H9 (cell line): ENCODE measurements around the gene MS4A10. TPM values are rescaled to one million over a fixed set of nuclear protein-coding genes. Genes with fewer than 3 reads are reported as not detected.

ENCODE experiments used
- DNase-seq: peaks from one replicate; pipeline ENCODE4 v3.0.0-alpha.2; 2017
- H2AFZ ChIP-seq: one replicate; pipeline ENCODE4 v1.6.1; 2013; ENCODE audit warnings: mild to moderate bottlenecking, low read length, control low read depth, moderate library complexity
- H2AK5ac ChIP-seq: 2 replicates; pipeline ENCODE4 v1.6.1; 2013; ENCODE audit warnings: low read length, control low read depth, mixed read lengths; ENCODE audit not compliant: insufficient read length
- H2BK120ac ChIP-seq: one replicate; pipeline ENCODE4 v1.6.1; 2013; ENCODE audit warnings: low read depth, mild to moderate bottlenecking, low read length, control low read depth, inconsistent platforms; ENCODE audit not compliant: poor library complexity, severe bottlenecking
- H2BK12ac ChIP-seq: 2 replicates; pipeline ENCODE4 v1.6.1; 2013; ENCODE audit warnings: low read length, control low read depth, mixed read lengths, low read depth; ENCODE audit not compliant: insufficient read length
- H2BK15ac ChIP-seq: 2 replicates; pipeline ENCODE4 v1.6.1; 2013; ENCODE audit warnings: low read depth, low read length, control low read depth
- H2BK20ac ChIP-seq: one replicate; pipeline ENCODE4 v1.6.1; 2013; ENCODE audit warnings: low read depth, mild to moderate bottlenecking, low read length, control low read depth, inconsistent platforms; ENCODE audit not compliant: poor library complexity, severe bottlenecking
- H2BK5ac ChIP-seq: 2 replicates; pipeline ENCODE4 v1.6.1; 2013; ENCODE audit warnings: low read length, control low read depth, mixed read lengths; ENCODE audit not compliant: insufficient read length
- H3K14ac ChIP-seq: 2 replicates; pipeline ENCODE4 v1.6.1; 2013; ENCODE audit warnings: low read length, control low read depth; ENCODE audit not compliant: insufficient read depth
- H3K18ac ChIP-seq: 2 replicates; pipeline ENCODE4 v1.6.1; 2013; ENCODE audit warnings: low read depth, mild to moderate bottlenecking, mixed read lengths, low read length, control low read depth; ENCODE audit not compliant: insufficient read length
- H3K23ac ChIP-seq: 2 replicates; pipeline ENCODE4 v1.6.1; 2013; ENCODE audit warnings: low read length, control low read depth, mixed read lengths, low read depth; ENCODE audit not compliant: insufficient read length
- H3K23me2 ChIP-seq: 2 replicates; pipeline ENCODE4 v1.6.1; 2013; ENCODE audit warnings: low read depth, mild to moderate bottlenecking, mixed read lengths, low read length, control low read depth; ENCODE audit not compliant: insufficient read length, poor library complexity, severe bottlenecking
- H3K27ac ChIP-seq: 2 replicates; pipeline ENCODE4 v1.5.1; 2013; ENCODE audit warnings: low read length, control low read depth, mixed read lengths, low read depth; ENCODE audit not compliant: insufficient read length
- H3K27me3 ChIP-seq: 2 replicates; pipeline ENCODE4 v1.6.1; 2013; ENCODE audit warnings: low read length, control low read depth, inconsistent platforms; ENCODE audit not compliant: insufficient read depth
- H3K4ac ChIP-seq: 2 replicates; pipeline ENCODE4 v1.6.1; 2013; ENCODE audit warnings: low read depth, mild to moderate bottlenecking, control low read depth, inconsistent platforms, low read length, moderate library complexity
- H3K4me1 ChIP-seq: 2 replicates; pipeline ENCODE4 v1.6.1; 2013; ENCODE audit warnings: low read length, control low read depth, inconsistent platforms; ENCODE audit not compliant: insufficient read depth
- H3K4me2 ChIP-seq: 2 replicates; pipeline ENCODE4 v1.6.1; 2013; ENCODE audit warnings: low read length, control low read depth, mixed read lengths; ENCODE audit not compliant: insufficient read length, insufficient read depth
- H3K56ac ChIP-seq: 2 replicates; pipeline ENCODE4 v1.6.1; 2013; ENCODE audit warnings: low read depth, mild to moderate bottlenecking, mixed read lengths, low read length, control low read depth; ENCODE audit not compliant: insufficient read length
- H3K79me1 ChIP-seq: 2 replicates; pipeline ENCODE4 v1.6.1; 2013; ENCODE audit warnings: low read depth, mild to moderate bottlenecking, moderate library complexity, low read length, control low read depth, inconsistent platforms; ENCODE audit not compliant: insufficient read depth, poor library complexity, severe bottlenecking
- H3K79me2 ChIP-seq: 2 replicates; pipeline ENCODE4 v1.6.1; 2013; ENCODE audit warnings: low read length, control low read depth, inconsistent platforms; ENCODE audit not compliant: insufficient read depth
- H3K9ac ChIP-seq: 2 replicates; pipeline ENCODE4 v1.6.1; 2013; ENCODE audit warnings: low read length, control low read depth, mixed read lengths; ENCODE audit not compliant: insufficient read length; ENCODE audit errors: extremely low read depth
- H3K9me3 ChIP-seq: one replicate; pipeline ENCODE4 v1.6.1; 2013; ENCODE audit warnings: low read depth, low read length, inconsistent platforms; ENCODE audit not compliant: control insufficient read depth
- H3T11ph ChIP-seq: one replicate; pipeline ENCODE4 v1.6.1; 2013; ENCODE audit warnings: mild to moderate bottlenecking, low read length, control low read depth, inconsistent platforms
- H4K20me1 ChIP-seq: one replicate; pipeline ENCODE4 v1.6.1; 2013; ENCODE audit not compliant: control insufficient read depth, insufficient read length, insufficient read depth
- H4K5ac ChIP-seq: 2 replicates; pipeline ENCODE4 v1.6.1; 2013; ENCODE audit warnings: low read depth, mild to moderate bottlenecking, mixed read lengths, low read length, control low read depth; ENCODE audit not compliant: insufficient read length
- H4K8ac ChIP-seq: replicated peaks from 2 replicates; pipeline ENCODE4 v1.6.1; 2013; ENCODE audit warnings: low read length, control low read depth, mixed read lengths, low read depth; ENCODE audit not compliant: insufficient read length
- H4K91ac ChIP-seq: 2 replicates; pipeline ENCODE4 v1.6.1; 2013; ENCODE audit warnings: low read depth, mild to moderate bottlenecking, moderate library complexity, mixed read lengths, low read length, control low read depth; ENCODE audit not compliant: insufficient read length
- H3K27ac Mint-ChIP-seq, 3 experiments: 2 replicates in 2 of 3; 3 replicates in 1 of 3; pipeline ENCODE4 v1.8.0; 2020 to 2021; ENCODE audit warnings: mixed read lengths in 3 of 3, mild to moderate bottlenecking in 1 of 3, moderate library complexity in 1 of 3
- H3K27me3 Mint-ChIP-seq: 2 replicates; pipeline ENCODE4 v1.8.0; 2021; ENCODE audit warnings: low read depth, mild to moderate bottlenecking, moderate library complexity, mixed read lengths
- H3K36me3 Mint-ChIP-seq, 3 experiments: 2 replicates in 2 of 3; 3 replicates in 1 of 3; pipeline ENCODE4 v1.8.0; 2020 to 2021; ENCODE audit warnings: low read depth in 3 of 3, mixed read lengths in 3 of 3; ENCODE audit not compliant: insufficient read depth in 1 of 3
- H3K4me1 Mint-ChIP-seq, 2 experiments: 2 replicates each; pipeline ENCODE4 v1.8.0; 2020; ENCODE audit warnings: mixed read lengths in 2 of 2
- H3K4me3 Mint-ChIP-seq, 2 experiments: 2 replicates in 1 of 2; 3 replicates in 1 of 2; pipeline ENCODE4 v1.8.0; 2020 to 2021; ENCODE audit warnings: mild to moderate bottlenecking in 2 of 2, mixed read lengths in 2 of 2, moderate library complexity in 1 of 2
- H3K9me3 Mint-ChIP-seq, 2 experiments: 2 replicates in 1 of 2; 3 replicates in 1 of 2; pipeline ENCODE4 v1.8.0; 2020; ENCODE audit warnings: mild to moderate bottlenecking in 2 of 2, mixed read lengths in 2 of 2, moderate library complexity in 1 of 2
- CTCF ChIP-seq: fragments of 200-600 bp; sonication (generic); conservative IDR thresholded peaks from 3 replicates; pipeline ENCODE4 v1.8.0; 2021; ENCODE audit warnings: antibody characterized with exemption, mild to moderate bottlenecking
- WGBS: extraction: QIAGEN DNeasy Blood & Tissue Kit; methylation state at CpG from one replicate; pipeline ENCODE4 v1.1.7; 2013; ENCODE audit warnings: missing lambda C conversion rate, low lambda C conversion rate, mixed read lengths; ENCODE audit not compliant: insufficient read length; ENCODE audit errors: extremely low coverage; 5-methylcytosine and 5-hydroxymethylcytosine counted together
- total RNA-seq: library from RNA; stranded (reverse); gene quantifications from 2 replicates; pipeline ENCODE4 v1.2.1, GENCODE V29; 2021

The MS4A10 gene
- total RNA-seq, 1 experiment from 2014 or later: not detected

- WGBS: no CpG with 5 or more reads among the region's 7 CpGs
- Histone ChIP-seq H4K5ac (no peak overlapping the region), H2BK12ac (no peak overlapping the region), H2AK5ac (no peak overlapping the region), H3K23ac (no peak overlapping the region), H4K20me1 (no peaks in the 10 kb centered on the region), H3K4me2 (no peak overlapping the region), H3K79me2 (no peaks in the 10 kb centered on the region), H3K4ac (no peak overlapping the region), H3K27ac (no peak overlapping the region), H3K14ac (no peak overlapping the region), H3K23me2 (no peaks in the 10 kb centered on the region), H3K27me3 (no peaks in the 10 kb centered on the region), H3K79me1 (no peaks in the 10 kb centered on the region), H3K9ac (no peak overlapping the region), H3T11ph (no peak overlapping the region), H3K18ac (no peak overlapping the region), H2AFZ (no peak overlapping the region), H2BK20ac (no peak overlapping the region), H4K8ac (no peak overlapping the region), H3K56ac (no peak overlapping the region), H3K4me1 (no peaks in the 10 kb centered on the region), H2BK15ac (no peak overlapping the region), H4K91ac (no peak overlapping the region), H2BK120ac (no peak overlapping the region), H3K9me3 (no peaks in the 10 kb centered on the region), H2BK5ac (no peak overlapping the region)
- peaks cover 0 to 3% of the 10 kb centered on the region in 2 experiments; a peak in 1 of 4 replicates for H3K4me1 Mint-ChIP-seq
- no peak for TF ChIP-seq CTCF
- no peak for DNase-seq
- no peaks in the 10 kb centered on the region for H3K9me3 Mint-ChIP-seq
- H3K4me3 Mint-ChIP-seq: no peak overlapping the region
- H3K27ac Mint-ChIP-seq: no peak overlapping the region
- H3K36me3 Mint-ChIP-seq: no peaks in the 10 kb centered on the region
- H3K27me3 Mint-ChIP-seq: peaks cover 17% of the 10 kb centered on the region
Measured at GRCh38 chr11:60831501-60832079, 46.5 kb downstream of the MS4A10 start.
